Measurements from ENCODE around the gene ZNF398.

The ZNF398 gene

GRCh38 chr7:149147072-149147751 is at the start of gene ZNF398:
TSS of gene ZNF398 (plus strand) at chr7:149147453. CDS start at chr7:149147743, 290 bp downstream.
- peak; percentile 21 for TF ChIP-seq CTCF (IDR thresholded peaks at IDR 0.05; ENCODE audit: low read depth, low read length)
- DNase-seq (ENCODE audit: extremely low read depth, low read depth) = peak; percentile 45

DNA sequence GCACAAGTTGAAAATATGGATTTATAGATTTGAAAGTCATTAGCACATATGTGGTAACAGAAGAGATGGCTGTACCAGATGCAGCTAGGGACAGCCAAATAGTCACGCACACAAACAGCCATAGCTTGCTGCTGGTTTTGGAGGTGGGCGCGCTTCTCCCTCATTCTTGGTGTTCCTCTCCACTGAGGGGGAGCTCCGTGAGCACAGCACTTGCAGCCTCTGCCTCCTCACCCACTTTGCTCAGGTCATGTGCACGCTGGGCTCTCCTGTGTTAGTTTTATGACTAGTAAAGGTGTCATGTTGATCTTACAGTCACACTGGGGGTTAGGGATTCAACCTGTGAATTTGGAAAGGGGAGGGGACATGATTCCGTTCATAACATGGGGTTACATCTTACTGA is 48.2 kb upstream of the ZNF398 start:
- DNase-seq (ENCODE audit: extremely low read depth, low read depth) = no peak
- no peak for TF ChIP-seq CTCF (IDR thresholded peaks at IDR 0.05; ENCODE audit: low read depth, low read length)

DNA sequence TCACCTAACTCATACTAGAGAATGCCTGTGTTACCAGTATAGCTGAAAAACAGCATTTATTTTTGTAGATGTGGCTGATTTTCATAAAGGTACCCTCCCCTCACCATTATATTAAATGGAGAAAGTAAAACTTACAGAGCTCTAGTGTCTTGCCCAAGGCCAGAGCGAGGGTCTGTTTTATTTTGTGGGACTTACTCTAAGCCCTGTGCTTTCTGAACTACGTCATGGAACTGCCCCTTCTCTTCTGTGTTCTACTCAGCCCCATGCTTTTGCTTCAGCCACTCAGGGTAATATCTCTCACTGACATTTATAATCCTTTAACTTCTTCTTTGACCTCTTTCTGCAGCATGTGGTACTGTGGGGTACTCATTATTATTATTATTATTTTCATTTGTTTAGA is 46.4 kb upstream of the ZNF398 start:
- no peak for DNase-seq (ENCODE audit: extremely low read depth, low read depth)
- TF ChIP-seq CTCF (IDR thresholded peaks at IDR 0.05; ENCODE audit: low read depth, low read length) = no peak

GRCh38 chr7:149102666-149103065 is 44.6 kb upstream of the ZNF398 start:
- no peak for DNase-seq (ENCODE audit: extremely low read depth, low read depth)
- no peak for TF ChIP-seq CTCF (IDR thresholded peaks at IDR 0.05; ENCODE audit: low read depth, low read length)

GRCh38 chr7:149103424-149103823 is 43.8 kb upstream of the ZNF398 start:
- no peak for DNase-seq (ENCODE audit: extremely low read depth, low read depth)
- no peak for TF ChIP-seq CTCF (IDR thresholded peaks at IDR 0.05; ENCODE audit: low read depth, low read length)

DNA sequence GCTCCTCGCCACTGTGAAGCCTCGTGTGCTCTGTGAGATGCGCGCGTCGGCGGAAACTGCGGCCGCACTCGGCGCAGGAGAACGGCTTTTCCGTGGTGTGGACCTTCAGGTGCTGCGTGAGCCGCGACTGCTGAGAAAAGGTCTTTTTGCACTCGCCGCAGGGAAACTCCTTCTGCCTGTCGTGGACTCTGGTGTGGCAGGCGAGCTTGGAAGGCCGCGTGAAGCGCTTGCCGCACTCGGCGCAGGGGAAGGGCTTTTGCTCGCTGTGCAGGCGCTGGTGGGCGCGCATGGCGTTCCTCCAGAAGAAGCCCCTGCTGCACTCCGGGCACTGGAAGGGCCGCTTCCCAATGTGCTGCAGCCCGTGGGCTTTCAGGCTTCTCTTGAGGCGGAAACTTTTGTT is 43.0 kb upstream of the ZNF398 start:
- no peak for TF ChIP-seq CTCF (IDR thresholded peaks at IDR 0.05; ENCODE audit: low read depth, low read length)
- no peak for DNase-seq (ENCODE audit: extremely low read depth, low read depth)

DNA sequence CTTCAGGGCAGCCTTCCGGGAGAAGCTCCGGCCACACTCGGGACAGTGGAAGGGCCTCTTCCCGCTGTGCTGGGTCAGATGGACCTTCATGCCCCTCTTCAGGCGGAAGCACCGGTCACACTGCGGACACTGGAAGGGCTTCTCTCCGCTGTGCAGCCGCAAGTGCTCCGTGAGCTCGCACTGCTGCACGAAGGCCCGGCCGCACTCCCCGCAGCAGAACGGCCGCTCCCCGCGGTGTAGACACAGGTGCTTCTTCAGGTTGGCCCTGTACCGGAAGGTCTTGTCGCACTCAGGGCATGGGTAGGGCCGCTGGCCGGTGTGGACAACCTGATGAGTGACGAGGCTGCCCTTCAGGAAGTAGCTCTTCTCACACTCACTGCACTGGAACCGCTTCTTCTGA is 42.5 kb upstream of the ZNF398 start:
- no peak for DNase-seq (ENCODE audit: extremely low read depth, low read depth)
- TF ChIP-seq CTCF (IDR thresholded peaks at IDR 0.05; ENCODE audit: low read depth, low read length) = no peak

Measured in AG09319 (cell line).